SK-N-SH treated with all-trans-retinoic acid at 6 μM for 48 hours (cell line): ENCODE results near the gene DHX40.

Experiments used
- ATAC-seq: fragments of 200-7000 bp; cut with Tn5 transposase; 3 replicates; pipeline ENCODE4 v1.9.1; 2020; ENCODE audit warnings: mild to moderate bottlenecking, moderate library complexity
- ARNTL ChIP-seq: fragments of 450-650 bp; formaldehyde crosslinking; IDR thresholded peaks from 2 replicates; pipeline ENCODE4 v1.5.0; 2020; ENCODE audit warnings: low read depth, mild to moderate bottlenecking, moderate library complexity, borderline replicate concordance
- BACH2 ChIP-seq: fragments of 250-450 bp; sonication (Bioruptor Pico); IDR thresholded peaks from 2 replicates; pipeline ENCODE4 v1.9.0; 2021; ENCODE audit warnings: mild to moderate bottlenecking, borderline replicate concordance
- CREB5 ChIP-seq: fragments of 250-450 bp; sonication (Bioruptor Pico); IDR thresholded peaks from 2 replicates; pipeline ENCODE4 v1.5.1; 2020; ENCODE audit warnings: low read depth, mild to moderate bottlenecking, moderate library complexity
- CSDC2 ChIP-seq: fragments of 250-450 bp; sonication (Bioruptor Pico); IDR thresholded peaks from 2 replicates; pipeline ENCODE4 v1.5.0; 2020; ENCODE audit warnings: mild to moderate bottlenecking, moderate library complexity
- CSRNP3 ChIP-seq: fragments of 250-450 bp; sonication (Bioruptor Pico); IDR thresholded peaks from 2 replicates; pipeline ENCODE4 v1.5.1; 2021; ENCODE audit warnings: mild to moderate bottlenecking, moderate library complexity
- ESRRG ChIP-seq: fragments of 250-450 bp; sonication (Bioruptor Pico); IDR thresholded peaks from 2 replicates; pipeline ENCODE4 v1.6.1; 2021; ENCODE audit warnings: mild to moderate bottlenecking
- GLIS3 ChIP-seq: fragments of 250-450 bp; sonication (Bioruptor Pico); IDR thresholded peaks from 2 replicates; pipeline ENCODE4 v1.5.0; 2020; ENCODE audit warnings: mild to moderate bottlenecking, moderate library complexity
- ISL1 ChIP-seq: fragments of 250-450 bp; sonication (Bioruptor Pico); IDR thresholded peaks from 2 replicates; pipeline ENCODE4 v2.1.2; 2022; ENCODE audit warnings: mild to moderate bottlenecking, moderate library complexity
- OSR1 ChIP-seq: fragments of 250-450 bp; sonication (Bioruptor Pico); IDR thresholded peaks from 2 replicates; pipeline ENCODE4 v1.8.0; 2022; ENCODE audit warnings: moderate library complexity, mild to moderate bottlenecking, inconsistent platforms
- POU6F1 ChIP-seq: fragments of 250-450 bp; sonication (Bioruptor Pico); IDR thresholded peaks from 2 replicates; pipeline ENCODE4 v1.8.0; 2021; ENCODE audit warnings: low read depth, mild to moderate bottlenecking, moderate library complexity, borderline replicate concordance
- PPARA ChIP-seq: fragments of 250-450 bp; sonication (Bioruptor Pico); IDR thresholded peaks from 2 replicates; pipeline ENCODE4 v1.5.0; 2020; ENCODE audit warnings: mild to moderate bottlenecking, borderline replicate concordance
- RARB ChIP-seq: fragments of 250-450 bp; sonication (Bioruptor Pico); IDR thresholded peaks from 2 replicates; pipeline ENCODE4 v1.8.0; 2021; ENCODE audit warnings: mild to moderate bottlenecking, moderate library complexity
- SNAI2 ChIP-seq: fragments of 250-450 bp; sonication (Bioruptor Pico); IDR thresholded peaks from 2 replicates; pipeline ENCODE4 v1.5.0; 2020; ENCODE audit warnings: mild to moderate bottlenecking, moderate library complexity
- TCF4 ChIP-seq: fragments of 250-450 bp; sonication (Bioruptor Pico); IDR thresholded peaks from 2 replicates; pipeline ENCODE4 v1.8.0; 2021; ENCODE audit warnings: mild to moderate bottlenecking, moderate library complexity, borderline replicate concordance
- TOX ChIP-seq: fragments of 250-450 bp; sonication (Bioruptor Pico); IDR thresholded peaks from 2 replicates; pipeline ENCODE4 v1.8.0; 2021; ENCODE audit warnings: mild to moderate bottlenecking, moderate library complexity, borderline replicate concordance
- ZC3H10 ChIP-seq: fragments of 250-450 bp; sonication (Bioruptor Pico); IDR thresholded peaks from 2 replicates; pipeline ENCODE4 v1.5.1; 2021; ENCODE audit warnings: mild to moderate bottlenecking, moderate library complexity
- ZFP3 ChIP-seq: fragments of 250-450 bp; sonication (Bioruptor Pico); IDR thresholded peaks from 2 replicates; pipeline ENCODE4 v1.5.0; 2020; ENCODE audit warnings: mild to moderate bottlenecking, moderate library complexity
- ZNF565 ChIP-seq: fragments of 450-650 bp; formaldehyde crosslinking; conservative IDR thresholded peaks from 2 replicates; pipeline ENCODE4 v1.5.0; 2020; ENCODE audit warnings: low read depth, mild to moderate bottlenecking, moderate library complexity
- ZNF70 ChIP-seq: fragments of 450-650 bp; formaldehyde crosslinking; IDR thresholded peaks from 2 replicates; pipeline ENCODE4 v1.5.0; 2020; ENCODE audit warnings: mild to moderate bottlenecking, moderate library complexity
- ZNF8 ChIP-seq: fragments of 450-650 bp; formaldehyde crosslinking; IDR thresholded peaks from 2 replicates; pipeline ENCODE4 v1.5.0; 2020; ENCODE audit warnings: mild to moderate bottlenecking, moderate library complexity
- TF ChIP-seq, protein P1 (sequence below): fragments of 250-450 bp; sonication (Bioruptor Pico); IDR thresholded peaks from 2 replicates; pipeline ENCODE4 v1.5.0; 2020; ENCODE audit warnings: mild to moderate bottlenecking, moderate library complexity
- TF ChIP-seq, protein P2 (sequence below): fragments of 250-450 bp; sonication (Bioruptor Pico); IDR thresholded peaks from 2 replicates; pipeline ENCODE4 v1.8.0; 2020; ENCODE audit warnings: mild to moderate bottlenecking, moderate library complexity, borderline replicate concordance

DHX40 gene

GRCh38 chr17:59621771-59622170 lies 56.4 kb downstream of the DHX40 start (continued):
- TF ChIP-seq ZC3H10, result no peak
- TF ChIP-seq ZNF70 (CRISPR knock-in tag), result no peak
- no peak for TF ChIP-seq GLIS3 (CRISPR knock-in tag)

DNA sequence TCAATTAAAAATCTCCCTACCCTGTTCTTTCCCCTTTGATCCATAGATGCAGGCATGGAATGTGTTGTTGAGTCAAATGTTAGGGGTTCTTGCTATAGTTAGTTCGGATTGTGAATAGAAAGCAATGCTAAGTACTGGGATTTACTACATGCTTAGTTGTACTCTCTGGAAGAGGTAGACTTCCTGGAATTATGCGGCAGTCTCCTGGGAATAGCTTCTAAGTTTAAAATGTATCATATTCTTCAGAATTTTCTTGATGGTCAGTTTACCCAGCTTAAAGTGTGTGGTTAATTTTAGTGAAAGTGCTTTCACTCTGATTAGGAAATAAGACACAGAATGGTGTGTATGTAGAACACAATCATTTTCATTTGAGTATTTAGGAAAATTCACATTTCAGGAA lies 57.7 kb downstream of the DHX40 start:
- no peak for TF ChIP-seq ARNTL (CRISPR knock-in tag)
- TF ChIP-seq ZNF565, result no peak
- TF ChIP-seq, all 23 proteins: peak for 0
- no peak for ATAC-seq

DNA sequence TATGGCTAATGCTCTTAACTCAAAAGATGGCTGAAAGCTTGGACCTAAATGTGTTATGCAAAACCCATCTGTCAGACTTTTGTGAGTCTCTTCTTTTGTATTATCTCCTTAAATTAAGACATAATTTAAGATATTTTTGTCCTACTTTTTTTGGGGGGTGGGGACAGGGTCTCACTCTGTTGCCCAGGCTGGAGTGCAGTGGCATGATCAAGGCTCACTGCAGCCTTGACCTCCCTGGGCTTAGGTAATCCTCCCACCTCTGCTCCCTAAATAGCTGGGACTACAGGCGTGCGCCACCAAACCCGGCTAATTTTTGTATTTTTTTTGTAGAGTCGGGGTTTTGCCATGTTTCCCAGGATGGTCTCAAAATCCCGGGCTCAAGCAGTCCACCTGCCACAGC lies 61.3 kb downstream of the DHX40 start:
- TF ChIP-seq TCF4 (CRISPR knock-in tag) (no peak), POU6F1 (CRISPR knock-in tag) (no peak)
- ATAC-seq, result no peak

DNA sequence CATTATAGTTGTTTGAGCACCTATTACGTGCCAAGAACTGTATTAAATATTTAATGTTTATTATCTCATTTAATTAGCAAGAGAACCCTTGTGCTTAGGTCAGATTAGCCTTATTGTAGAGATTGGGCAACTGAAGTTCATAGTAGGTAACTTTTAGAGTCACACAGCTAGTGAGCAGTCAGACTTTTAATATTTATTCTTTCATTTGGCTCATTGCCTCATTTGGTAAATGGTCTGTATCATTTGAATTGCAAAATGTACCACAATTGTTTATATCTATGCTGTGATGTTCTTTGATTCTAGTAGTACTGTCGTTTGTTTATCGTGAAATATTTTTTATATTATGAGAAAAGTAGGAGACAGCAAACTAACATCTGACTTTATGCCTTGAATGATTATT lies 61.9 kb downstream of the DHX40 start:
- ATAC-seq, result no peak
- TF ChIP-seq RARB (CRISPR knock-in tag) (no peak), OSR1 (no peak), ZFP3 (no peak), CSRNP3 (CRISPR knock-in tag) (no peak), CSDC2 (no peak), ZNF8 (CRISPR knock-in tag) (no peak), ESRRG (CRISPR knock-in tag) (no peak), CREB5 (CRISPR knock-in tag) (no peak), ISL1 (CRISPR knock-in tag) (no peak), GLIS3 (CRISPR knock-in tag) (no peak), ZNF70 (CRISPR knock-in tag) (no peak), BACH2 (CRISPR knock-in tag) (no peak), TOX (CRISPR knock-in tag) (no peak), ZNF565 (no peak), ZC3H10 (no peak), ARNTL (CRISPR knock-in tag) (no peak), SNAI2 (CRISPR knock-in tag) (no peak), PPARA (CRISPR knock-in tag) (no peak)
- TF ChIP-seq, protein P1, sequence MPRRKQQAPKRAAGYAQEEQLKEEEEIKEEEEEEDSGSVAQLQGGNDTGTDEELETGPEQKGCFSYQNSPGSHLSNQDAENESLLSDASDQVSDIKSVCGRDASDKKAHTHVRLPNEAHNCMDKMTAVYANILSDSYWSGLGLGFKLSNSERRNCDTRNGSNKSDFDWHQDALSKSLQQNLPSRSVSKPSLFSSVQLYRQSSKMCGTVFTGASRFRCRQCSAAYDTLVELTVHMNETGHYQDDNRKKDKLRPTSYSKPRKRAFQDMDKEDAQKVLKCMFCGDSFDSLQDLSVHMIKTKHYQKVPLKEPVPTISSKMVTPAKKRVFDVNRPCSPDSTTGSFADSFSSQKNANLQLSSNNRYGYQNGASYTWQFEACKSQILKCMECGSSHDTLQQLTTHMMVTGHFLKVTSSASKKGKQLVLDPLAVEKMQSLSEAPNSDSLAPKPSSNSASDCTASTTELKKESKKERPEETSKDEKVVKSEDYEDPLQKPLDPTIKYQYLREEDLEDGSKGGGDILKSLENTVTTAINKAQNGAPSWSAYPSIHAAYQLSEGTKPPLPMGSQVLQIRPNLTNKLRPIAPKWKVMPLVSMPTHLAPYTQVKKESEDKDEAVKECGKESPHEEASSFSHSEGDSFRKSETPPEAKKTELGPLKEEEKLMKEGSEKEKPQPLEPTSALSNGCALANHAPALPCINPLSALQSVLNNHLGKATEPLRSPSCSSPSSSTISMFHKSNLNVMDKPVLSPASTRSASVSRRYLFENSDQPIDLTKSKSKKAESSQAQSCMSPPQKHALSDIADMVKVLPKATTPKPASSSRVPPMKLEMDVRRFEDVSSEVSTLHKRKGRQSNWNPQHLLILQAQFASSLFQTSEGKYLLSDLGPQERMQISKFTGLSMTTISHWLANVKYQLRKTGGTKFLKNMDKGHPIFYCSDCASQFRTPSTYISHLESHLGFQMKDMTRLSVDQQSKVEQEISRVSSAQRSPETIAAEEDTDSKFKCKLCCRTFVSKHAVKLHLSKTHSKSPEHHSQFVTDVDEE (CRISPR knock-in tag), result no peak

- TF ChIP-seq SNAI2 (CRISPR knock-in tag) (no peak), ZC3H10 (no peak), ZFP3 (no peak), ZNF70 (CRISPR knock-in tag) (no peak), RARB (CRISPR knock-in tag) (no peak), OSR1 (no peak)
- TF ChIP-seq, protein P1 (CRISPR knock-in tag), result no peak
- TF ChIP-seq, protein P2, sequence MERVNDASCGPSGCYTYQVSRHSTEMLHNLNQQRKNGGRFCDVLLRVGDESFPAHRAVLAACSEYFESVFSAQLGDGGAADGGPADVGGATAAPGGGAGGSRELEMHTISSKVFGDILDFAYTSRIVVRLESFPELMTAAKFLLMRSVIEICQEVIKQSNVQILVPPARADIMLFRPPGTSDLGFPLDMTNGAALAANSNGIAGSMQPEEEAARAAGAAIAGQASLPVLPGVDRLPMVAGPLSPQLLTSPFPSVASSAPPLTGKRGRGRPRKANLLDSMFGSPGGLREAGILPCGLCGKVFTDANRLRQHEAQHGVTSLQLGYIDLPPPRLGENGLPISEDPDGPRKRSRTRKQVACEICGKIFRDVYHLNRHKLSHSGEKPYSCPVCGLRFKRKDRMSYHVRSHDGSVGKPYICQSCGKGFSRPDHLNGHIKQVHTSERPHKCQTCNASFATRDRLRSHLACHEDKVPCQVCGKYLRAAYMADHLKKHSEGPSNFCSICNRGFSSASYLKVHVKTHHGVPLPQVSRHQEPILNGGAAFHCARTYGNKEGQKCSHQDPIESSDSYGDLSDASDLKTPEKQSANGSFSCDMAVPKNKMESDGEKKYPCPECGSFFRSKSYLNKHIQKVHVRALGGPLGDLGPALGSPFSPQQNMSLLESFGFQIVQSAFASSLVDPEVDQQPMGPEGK, result no peak
Measured at GRCh38 chr17:59627770-59628171, 62.4 kb downstream of the DHX40 start.

More at GRCh38 chr17:59627770-59628171, 62.4 kb downstream of the DHX40 start:
- ATAC-seq, result no peak
